GM12874 (cell line): Measurements from ENCODE around the gene CFAP46.

ENCODE experiments used
- TF ChIP-seq, protein P1 (sequence below): IDR thresholded peaks from 2 replicates; pipeline ENCODE4 v1.5.1; 2011; ENCODE audit warnings: low read depth, mild to moderate bottlenecking, control low read depth, low read length, moderate library complexity; ENCODE audit not compliant: insufficient read depth

Gene CFAP46

DNA sequence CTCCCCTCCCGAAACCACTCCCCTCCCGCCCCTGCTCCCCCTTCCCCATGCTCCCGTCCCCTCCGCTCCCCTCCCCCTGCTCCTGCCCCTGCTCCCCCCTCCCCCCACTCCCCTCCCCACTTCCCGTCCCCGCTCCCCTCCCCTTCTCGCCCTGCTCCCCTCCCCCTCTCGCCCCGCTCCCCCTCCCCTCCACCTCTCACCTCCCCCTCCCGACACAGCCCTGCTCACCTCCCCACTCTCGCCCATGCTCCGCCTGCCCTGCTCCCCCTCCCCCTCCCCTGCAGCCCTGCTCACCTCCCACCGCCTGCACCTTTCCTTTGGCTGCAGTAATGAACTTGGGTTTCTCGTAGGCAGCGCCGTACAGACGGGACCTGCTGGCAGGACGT, 106.5 kb downstream of the CFAP46 start:
- TF ChIP-seq, protein P1, sequence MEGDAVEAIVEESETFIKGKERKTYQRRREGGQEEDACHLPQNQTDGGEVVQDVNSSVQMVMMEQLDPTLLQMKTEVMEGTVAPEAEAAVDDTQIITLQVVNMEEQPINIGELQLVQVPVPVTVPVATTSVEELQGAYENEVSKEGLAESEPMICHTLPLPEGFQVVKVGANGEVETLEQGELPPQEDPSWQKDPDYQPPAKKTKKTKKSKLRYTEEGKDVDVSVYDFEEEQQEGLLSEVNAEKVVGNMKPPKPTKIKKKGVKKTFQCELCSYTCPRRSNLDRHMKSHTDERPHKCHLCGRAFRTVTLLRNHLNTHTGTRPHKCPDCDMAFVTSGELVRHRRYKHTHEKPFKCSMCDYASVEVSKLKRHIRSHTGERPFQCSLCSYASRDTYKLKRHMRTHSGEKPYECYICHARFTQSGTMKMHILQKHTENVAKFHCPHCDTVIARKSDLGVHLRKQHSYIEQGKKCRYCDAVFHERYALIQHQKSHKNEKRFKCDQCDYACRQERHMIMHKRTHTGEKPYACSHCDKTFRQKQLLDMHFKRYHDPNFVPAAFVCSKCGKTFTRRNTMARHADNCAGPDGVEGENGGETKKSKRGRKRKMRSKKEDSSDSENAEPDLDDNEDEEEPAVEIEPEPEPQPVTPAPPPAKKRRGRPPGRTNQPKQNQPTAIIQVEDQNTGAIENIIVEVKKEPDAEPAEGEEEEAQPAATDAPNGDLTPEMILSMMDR: no peak

DNA sequence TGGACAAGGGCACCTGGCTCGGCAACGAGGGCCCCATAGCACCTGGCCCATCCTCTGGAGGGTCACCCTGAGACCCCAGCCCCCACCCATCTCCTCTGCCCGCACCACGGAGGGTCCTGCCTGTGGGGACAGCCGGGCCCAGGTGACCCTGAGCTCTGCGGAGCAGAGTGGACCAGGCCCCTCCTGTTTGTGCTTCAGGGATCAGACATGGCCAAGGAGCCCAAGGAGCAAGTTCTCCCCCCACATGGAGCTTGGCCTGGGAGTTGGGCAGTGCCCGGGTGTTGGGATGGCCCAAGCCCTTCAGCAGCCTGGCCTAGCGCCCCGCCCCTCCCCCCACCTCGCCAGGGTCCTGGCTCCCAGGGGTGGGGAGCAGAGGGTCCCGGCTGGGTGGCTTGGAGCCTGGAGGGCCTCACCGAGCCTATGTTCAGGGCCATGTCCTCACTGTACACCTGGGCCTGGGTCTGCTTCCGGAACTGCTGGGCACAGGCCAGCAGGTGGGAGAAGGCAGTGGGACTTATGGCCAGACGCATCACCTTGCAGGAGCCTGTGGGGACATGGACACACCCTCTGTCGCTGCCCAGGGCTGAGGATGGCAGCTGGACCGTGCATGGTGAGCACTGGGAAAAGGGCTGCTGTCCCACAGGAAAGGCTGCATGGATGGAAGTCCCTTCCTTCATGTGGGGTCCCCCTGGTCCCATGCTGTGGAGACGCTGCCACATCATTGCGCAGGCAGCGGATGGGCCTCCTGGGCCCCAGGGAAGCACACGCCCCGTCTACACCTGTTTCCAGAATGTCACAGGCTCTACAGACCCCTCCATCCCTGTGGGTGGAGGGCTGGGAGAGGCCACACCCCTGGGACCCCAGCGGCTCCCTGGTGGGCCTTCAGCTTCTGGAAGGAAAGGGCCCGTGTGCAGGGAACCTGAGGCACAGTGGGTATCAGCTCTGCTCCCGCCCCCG, 107.2 kb downstream of the CFAP46 start:
- TF ChIP-seq, protein P1: no peak

DNA sequence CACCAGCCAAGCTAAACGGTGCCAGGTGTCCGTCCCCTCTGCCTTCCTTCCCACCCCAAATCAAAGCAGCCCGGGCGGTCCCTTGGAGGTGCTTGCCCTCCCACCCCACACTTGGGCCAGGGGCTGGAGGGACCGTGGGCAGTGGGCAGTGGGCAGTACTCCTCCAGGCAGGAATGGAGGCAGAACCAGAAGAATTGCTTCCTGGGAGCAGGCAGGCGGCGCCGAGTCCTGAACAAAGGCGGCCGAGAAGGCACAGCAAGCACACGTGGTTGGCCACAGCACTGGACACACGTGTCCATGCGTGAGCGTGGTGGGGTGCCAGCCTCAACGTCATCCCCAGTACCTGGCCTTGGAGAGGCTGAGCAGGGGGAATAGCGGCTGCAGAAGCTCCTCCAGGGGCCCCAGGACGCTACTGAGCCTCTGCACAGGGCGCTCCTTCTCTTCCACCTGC, 108.0 kb downstream of the CFAP46 start:
- TF ChIP-seq, protein P1: no peak

DNA sequence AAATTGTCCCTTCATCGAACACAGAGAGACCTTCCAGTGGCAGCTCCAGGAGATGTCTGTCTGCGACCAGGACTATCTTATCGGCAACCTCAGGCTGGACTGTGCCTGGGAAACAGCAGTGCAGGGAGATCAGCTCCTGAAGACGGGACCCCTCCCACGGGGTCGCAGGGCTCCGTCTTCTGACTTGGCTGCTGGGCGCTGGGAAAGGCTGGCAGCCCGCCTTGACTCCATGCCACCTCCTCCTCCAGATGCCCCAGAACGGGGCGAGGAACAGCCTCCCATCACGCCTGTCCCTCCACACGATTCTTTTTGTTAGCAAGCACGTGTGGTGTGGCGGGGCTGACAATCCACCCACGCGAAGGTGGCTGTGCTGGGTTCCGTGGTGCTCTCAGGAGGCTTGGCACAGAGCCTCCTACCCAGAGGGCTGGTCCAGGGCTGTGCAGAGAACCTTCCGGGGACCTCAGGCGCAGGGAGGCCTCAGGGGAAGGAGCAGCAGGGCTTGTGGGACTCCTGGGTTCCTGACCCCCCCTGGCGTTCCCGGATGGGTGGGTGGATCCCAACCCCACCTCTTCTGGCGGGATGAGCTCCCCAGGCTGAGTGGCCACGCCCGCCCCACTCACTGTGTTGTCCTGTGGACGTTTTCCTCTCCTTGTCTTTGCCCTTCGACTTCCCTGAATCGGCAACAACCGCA, 108.8 kb downstream of the CFAP46 start:
- TF ChIP-seq, protein P1: no peak

DNA sequence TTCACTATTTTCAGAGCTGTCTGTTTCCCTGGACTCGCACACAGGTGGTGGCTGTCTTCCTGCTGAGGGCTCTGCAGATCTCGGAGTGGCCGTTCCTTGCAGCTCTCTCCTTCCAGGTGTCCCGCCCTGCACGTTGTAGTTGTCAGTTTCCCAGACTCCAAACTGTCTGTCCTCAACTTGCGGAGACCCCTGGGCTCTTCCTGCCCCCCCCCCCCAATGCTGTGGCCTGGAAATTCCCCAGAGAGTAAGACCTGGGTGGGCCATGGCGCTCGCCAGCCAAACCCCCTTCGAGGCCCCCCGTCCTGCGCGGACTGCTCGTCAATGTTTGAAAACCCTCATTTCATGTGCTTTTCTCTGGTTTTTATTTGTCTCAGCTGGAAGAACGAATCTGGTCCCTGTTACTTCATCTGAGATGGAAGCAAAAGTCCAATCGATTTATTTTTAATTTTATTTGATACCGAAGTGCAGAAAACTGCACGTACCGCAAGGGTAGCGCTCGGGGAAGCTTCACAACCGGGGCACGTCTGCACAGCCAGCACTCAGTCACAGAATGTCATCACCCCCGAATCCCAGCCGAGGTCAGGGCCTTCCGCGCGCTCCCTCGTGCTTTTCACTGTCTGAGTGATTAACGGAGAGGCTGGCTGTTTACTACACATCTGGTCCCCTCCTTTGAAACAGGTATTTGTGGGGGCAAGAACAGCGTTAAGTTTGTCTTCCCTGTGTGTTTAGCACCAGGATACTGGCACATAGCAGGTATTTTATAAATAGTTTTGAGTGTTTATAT, 110.0 kb downstream of the CFAP46 start:
- TF ChIP-seq, protein P1: no peak

DNA sequence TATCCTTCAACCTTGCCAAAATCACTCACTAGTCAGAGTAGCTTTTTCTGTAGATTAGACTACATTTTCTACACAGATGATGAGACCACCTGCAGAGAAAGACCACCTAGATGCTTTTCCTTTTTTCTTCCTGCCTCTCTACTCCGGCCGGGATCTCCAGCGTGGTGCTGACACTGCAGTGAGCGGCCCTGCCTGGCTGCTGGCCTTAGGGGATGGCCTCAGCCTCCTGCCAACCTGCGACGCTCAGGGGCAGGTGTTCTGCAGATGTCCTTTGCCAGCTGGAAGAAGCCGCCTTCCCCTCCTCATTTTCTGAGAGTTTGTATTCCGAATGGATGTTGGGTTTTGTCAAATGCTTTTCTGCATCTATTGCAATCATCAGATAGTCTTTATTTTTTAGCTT, 113.0 kb downstream of the CFAP46 start:
- TF ChIP-seq, protein P1: no peak

DNA sequence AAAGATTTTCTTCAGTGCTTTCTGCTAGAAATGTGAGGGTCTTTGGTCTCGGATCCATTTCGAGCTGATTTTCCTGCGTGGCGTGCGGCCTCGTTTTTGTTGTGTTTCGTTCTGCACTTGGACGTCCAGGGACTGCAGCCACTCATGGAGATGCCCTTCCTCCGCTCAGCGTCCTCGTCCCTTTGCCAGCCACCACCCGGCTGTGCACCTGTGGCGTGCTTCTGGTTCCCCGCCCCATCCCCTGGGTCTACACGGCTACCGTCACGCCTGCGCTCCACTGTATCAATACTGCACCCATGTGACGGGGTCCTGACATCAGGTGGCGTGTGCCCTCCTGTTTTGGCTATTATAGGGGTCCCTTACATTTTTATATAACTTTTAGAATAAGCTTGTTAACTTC, 113.7 kb downstream of the CFAP46 start:
- TF ChIP-seq, protein P1: no peak
